ENCODE measurements around the gene OLIG1.

The OLIG1 gene

DNA sequence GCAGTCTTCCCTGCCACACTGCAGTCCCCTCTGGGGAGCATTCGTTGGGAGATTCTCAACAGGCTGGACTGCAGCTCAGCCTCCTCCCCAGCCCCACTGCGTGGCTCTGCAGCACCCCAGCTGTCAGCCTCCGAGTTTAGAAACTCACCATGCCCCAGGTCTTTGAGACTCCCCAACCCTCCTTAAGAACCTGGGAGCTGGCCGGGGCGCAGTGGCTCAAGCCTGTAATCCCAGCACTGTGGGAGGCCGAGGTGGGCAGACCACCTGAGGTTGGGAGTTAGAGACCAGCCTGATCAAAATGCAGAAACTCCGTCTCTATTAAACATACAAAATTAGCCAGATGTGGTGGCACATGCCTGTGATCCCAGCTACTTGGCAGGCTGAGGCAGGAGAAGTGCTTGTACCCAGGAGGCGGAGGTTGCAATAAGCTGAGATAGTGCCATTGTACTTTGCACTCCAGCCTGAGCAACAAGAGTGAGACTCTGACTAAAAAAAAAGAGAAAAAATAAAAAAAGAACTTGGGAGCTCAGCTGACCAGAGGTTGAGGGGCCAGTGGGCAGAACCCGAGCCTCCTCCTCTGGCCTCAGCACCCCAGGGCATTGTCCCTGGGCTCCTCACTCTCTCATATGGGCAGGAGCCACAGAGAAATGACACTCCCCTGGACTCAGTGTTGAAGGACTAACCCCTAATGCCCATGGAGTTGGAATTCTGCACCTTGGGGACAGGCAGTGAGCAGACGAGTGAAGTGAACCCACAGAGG lies 38.6 kb upstream of the OLIG1 start:
- DNase-seq = no peak

DNA sequence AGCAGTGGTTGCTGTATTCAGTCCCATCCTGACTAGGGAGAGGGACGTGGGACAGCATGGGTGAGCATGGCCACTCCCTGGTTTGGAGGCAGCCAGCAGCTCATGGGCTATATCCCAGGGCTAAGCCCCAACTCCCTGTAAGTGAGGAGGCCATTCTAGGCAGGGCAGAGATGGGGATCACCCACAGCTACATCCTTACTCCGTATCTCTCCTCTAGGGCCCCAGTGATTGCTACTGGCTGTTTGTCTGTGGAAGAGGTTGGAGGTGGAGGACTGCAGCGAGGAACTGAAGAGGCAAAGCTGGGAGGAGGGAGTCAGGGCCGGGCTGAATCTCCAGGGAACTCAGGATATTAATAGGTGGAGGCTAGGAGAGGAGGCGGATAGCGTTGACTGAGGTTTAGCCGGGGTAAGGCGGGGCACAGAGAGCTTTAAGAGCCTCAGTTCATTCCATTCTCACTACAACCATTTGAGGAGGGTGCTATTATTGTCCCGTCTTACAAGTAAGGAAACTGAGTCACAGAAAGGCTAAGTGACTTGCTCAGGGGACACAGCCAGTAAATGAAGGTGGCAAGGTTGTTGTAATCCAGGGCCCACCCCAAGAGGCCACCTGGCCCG lies 37.4 kb upstream of the OLIG1 start:
- DNase-seq = no peak

DNA sequence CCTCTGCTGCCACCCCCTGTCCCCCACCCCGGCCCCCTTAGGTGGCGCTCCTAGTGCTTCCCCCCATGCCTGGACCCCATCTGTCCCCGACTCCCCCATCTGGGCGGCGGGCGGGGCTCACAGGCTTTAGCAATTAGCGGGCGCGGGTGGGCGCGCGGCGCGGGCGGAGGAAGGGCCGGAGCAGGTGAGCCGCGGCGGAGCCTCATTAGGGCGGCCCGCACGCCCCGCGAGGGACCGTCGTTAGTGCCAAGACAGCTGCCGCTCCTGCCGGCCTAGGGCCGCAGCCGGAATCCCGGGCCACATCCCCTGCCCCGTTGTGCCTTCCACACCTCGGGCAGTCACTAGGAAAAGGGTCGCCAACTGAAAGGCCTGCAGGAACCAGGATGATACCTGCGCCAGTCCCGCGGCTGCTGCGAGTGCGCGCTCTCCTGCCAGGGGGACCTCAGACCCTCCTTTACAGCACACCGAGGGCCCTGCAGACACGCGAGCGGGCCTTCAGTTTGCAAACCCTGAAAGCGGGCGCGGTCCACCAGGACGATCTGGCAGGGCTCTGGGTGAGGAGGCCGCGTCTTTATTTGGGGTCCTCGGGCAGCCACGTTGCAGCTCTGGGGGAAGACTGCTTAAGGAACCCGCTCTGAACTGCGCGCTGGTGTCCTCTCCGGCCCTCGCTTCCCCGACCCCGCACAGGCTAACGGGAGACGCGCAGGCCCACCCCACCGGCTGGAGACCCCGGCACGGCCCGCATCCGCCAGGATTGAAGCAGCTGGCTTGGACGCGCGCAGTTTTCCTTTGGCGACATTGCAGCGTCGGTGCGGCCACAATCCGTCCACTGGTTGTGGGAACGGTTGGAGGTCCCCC lies 36.6 kb upstream of the OLIG1 start:
- DNase-seq = no peak

DNA sequence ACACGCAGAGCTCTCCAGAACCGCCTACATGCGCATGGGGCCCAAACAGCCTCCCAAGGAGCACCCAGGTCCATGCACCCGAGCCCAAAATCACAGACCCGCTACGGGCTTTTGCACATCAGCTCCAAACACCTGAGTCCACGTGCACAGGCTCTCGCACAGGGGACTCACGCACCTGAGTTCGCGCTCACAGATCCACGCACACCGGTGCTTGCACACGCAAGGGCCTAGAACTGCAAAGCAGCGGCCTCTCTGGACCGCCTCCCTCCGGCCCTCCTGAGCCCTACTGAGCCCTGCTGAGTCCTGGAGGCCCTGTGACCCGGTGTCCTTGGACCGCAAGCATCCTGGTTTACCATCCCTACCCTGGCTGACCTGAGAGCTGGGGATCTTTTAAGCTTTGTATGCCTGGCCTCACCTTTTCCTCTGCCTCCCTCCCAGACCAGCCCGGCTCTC lies 36.0 kb upstream of the OLIG1 start:
- DNase-seq = no peak

DNA sequence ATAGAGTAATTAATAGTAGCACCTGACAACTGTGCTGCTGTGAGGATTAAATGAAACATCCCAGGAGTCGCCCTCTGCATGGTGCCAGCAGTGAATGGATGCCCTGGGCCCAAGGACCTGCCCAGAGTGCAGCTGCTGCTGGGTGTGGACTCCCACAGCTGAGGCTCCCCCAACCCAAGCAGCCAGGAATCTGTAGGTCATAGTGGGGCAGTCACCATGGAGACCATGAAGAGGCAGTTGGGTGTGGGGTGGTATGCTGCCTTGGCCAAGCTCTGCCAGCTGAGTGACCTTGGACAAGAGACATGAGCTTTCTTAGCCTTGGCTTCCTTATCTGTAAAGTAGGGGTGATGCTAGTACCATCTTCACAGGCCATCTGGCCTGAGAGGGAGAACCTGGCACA lies 34.8 kb upstream of the OLIG1 start:
- DNase-seq = no peak

DNA sequence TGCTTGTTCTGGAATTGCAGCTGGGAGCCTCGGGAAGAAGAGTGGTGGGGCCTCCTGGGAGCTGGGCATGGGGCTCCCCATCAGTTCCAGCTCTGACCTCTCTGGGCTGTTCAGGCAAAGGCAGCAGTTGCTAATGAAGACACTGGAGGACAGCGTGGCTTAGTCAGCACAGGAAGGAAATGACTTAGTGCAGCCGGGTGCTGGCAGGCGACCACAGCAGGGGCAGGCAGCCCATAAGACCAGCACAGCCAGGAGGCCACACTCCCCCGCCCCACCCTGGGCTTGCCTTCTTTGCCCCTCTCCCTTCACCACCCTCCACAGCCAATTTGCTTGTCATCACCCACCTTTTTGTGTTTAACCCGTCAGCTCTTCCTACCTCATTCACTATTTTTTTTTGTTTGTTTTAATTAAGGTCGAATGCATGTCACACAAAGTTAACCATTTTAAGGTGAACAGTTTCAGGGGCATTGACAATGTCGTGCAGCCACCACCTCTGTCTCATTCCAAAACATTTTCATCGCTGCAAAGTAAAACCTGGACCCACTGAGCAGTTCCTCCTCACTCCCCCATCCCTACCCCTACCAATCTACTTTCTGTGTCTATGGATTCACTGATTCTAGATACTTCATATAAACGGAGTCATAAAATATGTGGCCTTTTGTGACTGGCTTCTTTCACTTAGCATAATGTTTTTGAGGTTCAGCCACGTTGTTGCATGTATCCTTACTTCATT lies 33.3 kb upstream of the OLIG1 start:
- DNase-seq = no peak

DNA sequence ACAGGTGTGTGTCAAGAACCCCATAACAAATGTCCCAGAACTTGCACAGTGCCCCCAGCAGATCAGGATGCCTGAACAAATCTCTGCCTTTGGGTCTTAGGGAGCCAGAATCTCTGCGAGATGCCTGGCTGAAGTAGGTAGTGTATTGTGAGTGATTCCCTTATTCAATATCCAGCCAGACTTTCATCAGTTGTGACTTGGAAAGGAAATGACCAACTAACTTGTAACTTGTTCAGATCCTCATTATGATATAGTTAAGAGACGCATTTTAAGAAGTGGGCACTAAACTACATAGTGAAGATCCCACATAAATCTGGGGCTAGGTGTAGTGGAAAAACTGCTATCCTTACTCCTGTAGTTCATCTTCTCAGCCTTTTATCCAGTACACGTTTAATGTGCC lies 32.4 kb upstream of the OLIG1 start:
- no peak for DNase-seq

DNA sequence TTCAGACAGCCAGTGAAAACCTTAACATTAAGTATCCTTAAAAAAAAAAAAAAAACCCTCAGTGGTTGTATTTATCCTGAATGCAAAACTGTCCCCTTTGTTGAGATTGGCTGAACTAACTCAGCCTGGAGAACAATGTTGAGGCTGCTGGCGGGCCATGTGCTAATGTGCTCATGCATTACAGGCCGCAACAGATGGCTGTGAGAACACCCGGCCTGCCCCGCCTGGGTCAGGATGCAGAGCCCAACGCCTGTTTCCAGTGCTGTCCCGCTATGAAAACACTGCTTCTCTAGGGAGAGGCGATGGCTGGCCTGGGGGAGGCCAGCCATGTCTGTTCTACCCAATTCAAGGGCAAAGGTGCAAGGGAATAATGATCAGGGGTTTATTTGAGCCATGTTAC lies 30.4 kb upstream of the OLIG1 start:
- no peak for DNase-seq

DNA sequence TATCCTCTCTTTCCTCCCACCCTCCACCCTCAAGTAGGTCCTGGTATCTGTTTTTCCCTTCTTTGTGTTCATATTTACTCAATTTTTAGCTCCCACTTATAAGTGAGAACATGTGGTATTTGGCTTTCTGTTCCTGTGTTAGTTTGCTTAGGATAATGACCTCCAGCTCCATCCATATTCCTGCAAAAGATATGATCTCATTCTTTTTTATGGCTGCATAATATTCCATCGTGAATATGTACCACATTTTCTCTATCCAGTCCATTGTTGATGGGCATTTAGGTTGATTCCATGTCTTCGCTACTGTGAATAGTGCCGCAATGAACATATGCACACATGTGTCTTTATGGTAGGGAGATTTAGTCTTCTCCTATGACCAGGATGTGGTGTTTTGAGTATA lies 29.7 kb upstream of the OLIG1 start:
- DNase-seq = no peak

DNA sequence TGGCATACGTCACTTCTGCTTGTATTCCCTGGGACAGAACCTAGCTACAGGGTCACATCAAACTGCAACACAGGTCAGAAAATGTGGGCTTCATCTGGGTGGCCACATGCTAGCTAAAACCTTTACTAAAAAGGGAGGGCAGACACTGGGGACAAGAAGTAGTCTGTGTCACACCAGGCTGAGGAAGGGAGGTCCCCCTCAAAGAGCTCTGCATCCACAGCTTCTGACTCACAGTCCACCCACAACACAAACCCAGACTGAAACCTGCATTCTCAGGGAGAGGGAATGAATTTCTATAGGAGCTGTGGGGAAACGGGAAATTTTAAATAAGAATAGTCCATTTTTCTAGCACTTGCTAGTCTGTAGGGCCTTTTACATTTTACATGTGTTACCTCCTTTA lies 28.0 kb upstream of the OLIG1 start:
- DNase-seq = no peak

DNA sequence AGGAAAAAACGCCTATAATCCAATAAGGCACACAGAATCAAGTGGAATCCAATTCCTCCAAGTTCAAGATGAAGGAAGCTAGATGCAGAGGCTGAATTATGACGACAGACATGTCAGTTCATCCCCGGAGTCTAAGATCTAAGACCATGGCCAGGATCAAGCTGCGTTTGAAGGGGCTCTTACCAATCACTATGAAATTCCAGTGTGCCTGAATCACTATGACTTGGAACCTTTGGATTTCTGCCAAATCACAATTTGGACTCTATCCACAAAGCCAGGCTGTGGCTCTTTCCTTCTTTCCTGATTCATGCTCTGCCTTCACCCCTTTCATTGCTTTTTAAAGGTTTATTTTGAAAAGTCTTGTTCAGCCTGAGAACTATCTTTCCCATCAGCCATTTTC lies 27.1 kb upstream of the OLIG1 start:
- DNase-seq = no peak

DNA sequence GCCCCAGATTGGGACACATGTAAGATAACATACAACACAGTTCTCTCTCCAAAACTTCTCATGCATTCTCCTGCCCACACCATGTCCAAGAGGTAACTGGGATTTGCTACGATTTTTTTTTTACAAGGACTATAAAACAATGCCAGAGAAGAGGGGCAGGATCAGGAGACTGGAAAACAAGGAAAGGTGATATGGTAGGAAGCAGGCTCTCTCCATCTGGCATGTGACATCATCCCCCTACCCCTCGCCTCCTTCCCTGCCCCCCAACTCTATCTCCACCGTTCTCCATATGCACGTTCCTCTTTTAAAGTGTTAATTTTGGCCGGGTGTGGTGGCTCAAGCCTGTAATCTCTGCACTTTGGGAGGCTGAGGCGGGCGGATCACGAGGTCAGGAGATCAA lies 23.5 kb upstream of the OLIG1 start:
- no peak for DNase-seq

DNA sequence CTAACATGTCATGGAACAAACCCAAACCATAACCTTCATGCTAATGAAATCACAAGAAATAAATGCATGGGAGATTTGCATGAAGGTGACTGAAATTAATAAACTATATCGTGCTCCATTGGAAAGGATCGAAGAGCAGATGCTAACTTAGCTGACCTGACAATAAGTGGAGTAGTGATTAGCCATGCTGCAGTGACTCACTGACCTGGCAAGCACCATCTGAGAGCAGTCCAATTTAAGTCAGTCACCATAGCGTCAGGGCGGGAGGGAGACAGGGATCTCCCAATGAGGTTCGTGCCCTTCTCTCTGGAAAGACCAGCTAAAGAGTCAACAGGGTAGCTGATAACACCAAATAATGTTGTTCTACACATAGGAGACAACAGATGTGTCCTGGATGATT lies 22.7 kb upstream of the OLIG1 start:
- DNase-seq = no peak

DNA sequence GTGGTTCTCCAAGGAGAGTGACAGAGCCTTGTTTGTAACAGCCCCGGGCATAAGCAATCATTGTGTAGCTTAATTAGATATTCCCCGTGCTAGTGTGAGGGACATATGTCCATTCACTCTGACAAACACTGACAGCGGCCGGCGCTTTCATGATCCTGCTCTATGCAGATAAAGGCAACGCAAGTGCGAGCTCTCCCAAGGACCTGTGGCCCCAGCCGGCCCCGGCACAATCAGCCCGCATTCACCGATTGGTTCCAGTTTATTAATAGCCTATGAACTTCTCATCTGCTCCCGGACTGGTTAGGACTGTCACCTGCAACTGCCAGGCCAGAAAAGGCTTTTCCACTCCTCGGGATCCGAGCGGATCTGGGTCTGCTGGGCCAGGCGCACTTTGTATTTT lies 18.0 kb upstream of the OLIG1 start:
- no peak for DNase-seq

DNA sequence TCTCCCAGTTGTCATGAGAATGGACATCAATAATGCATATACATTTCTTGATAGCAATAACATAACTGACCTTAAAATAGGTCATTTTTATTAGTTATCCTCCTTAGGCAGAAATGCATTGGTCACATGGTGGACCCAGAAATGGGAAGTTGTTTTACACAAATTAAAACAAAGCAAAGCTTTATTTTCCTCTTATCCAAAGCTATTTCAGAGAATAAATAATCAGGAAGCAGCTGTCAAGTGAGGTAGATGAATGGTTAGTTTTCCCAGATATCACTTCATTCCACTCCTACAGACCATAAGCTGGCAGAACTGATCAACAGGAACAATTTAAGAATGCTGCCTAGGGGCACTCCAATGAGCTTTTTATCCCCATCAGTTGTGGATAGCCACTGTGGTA lies 16.0 kb upstream of the OLIG1 start:
- DNase-seq = no peak

DNA sequence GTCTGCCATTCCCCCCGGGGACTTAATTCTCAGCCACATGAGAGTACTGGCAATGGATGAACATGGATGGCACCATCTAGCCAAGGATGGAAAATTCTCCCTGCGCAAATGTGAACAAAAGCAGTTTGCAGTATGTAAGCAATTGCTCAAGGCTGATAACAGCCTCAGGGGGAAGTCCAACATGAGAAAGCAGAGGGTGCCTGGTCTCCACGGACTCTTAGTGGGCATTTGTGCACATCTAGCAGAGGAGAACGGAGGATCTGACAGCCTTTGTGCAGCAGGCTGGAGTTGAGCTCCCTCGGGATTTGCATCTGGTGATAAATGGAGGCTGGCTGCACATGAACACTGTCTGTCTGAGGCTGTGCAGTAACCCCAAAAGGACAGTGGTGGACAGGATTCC lies 13.9 kb upstream of the OLIG1 start:
- DNase-seq = no peak

DNA sequence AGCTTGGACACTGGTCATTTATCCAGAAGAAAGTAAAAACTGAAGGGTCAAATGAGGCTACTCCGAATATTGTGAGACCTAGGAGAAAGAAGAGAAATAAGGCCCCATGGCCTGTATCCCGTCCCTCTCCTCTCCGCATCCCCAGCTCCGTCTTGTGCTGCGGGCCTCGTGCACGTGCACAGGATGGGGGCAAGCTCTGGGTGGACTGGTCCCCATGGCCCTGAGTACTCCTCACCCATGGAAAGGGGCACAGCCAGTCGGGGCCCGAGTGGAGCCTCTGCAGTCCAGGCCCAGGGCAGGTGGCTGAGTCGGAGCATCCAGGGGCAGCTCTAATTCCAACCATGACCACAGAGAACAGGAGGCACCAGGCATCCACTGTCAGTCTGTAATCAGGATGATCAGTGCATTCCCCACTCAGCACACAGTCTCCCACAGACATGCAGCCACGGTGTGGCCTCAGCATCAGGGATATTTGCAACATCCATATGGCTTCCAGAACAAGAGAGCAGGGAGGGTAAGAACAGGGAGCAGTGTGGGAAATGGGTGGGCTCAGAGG lies 12.5 kb upstream of the OLIG1 start:
- DNase-seq = no peak

DNA sequence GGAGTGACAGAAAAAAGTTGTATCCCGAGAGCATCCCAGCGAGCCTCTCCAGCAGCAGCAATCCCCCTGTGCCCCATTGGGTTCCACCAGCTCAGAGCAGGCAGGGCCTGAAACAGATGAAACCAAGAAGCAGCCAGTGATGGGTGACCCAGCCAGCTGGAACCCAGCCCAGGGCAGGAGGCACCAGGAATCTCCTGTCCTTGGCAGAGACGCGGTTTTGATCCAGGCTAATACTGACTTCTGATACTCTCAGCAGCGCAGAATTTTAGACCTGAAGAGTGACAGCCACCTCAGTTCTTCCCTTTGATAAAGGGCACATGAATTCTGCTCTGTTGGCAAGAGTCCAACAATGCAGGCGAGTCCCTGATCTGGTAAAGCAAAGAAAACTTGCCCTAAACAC lies 11.4 kb upstream of the OLIG1 start:
- no peak for DNase-seq

DNA sequence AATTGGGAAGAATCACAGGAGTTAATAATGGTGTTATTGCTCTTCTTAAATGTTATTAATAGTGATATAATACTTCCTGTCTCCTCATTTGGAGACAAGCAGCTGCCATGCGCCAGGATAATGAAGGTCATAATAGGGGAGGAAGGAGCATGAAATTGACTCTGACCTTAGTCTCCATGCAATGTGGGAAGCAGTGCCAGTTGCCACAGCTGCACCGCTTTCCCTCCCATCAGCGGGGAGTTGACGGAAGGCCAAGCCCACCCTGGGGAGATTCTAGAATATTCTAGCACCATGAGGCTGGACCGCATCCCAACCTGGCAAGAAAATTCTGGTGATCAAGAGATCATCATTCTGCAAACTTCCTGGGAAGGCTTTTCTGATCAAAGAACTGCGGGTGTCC lies 11.0 kb upstream of the OLIG1 start:
- no peak for DNase-seq

DNA sequence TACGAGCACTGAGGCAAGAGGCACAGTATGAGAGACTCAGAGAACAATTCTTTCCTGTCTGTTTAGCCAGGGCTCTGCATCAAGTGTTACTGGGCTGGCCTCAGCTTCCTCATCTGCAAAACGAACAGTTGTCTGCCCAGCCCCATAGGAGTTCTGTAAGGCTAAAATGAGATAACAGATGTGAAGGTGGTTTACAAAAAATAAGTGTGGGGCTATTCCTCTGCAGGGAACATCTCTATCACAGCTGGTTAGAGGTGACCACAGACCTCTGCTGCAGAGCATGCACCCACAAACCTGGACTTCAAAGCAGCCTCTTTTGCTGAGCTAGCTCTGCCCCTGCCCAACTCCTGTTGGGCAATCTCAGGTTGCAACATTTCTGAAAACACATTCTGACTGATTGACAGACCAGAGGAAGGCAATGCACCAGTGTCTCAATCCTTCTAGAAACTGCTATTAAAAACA lies 10.5 kb upstream of the OLIG1 start:
- DNase-seq = no peak

DNA sequence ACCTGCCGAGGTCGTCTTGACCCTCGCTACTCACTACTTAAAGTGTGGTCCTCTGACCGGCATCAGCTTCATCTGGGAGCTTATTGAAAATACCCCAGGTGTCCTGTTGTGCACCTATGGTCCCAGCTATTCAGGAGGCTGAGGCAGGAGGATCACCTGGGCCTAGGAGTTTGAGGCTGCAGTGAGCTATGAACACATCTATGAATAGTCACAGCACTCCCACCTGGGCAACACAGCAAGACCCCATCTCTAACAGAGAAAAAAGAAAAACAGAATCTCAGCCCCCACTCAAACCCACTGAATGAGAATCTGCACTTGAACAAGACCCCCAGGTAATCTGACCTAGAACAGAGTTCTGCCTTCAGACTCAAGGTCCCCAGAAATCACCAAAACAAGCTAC lies 8.7 kb upstream of the OLIG1 start:
- no peak for DNase-seq

DNA sequence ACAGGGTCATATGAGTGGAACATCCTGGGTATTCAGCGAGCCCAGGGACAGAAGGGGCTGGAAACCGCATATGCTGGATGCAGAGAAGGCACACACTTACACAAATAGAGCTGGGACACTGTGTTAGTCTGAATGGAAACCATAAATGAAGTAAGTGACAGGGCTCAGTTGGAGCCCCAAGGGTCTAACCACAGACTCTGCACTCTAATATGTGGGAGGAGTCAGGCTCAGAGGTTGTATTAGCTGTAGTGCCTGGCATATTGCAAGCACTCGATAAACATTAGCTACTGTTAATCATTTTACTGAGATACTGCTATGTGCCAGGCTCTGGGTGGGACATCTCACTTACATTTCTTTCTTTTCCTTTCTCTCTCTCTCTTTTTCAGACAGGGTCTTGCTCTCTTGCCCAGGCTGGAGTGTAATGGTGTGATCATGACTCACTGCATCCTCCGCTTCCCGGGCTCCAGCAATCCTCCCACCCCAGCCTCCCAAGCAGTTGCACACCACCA lies 6.5 kb upstream of the OLIG1 start:
- no peak for DNase-seq

Data from NCI-H2081 (cell line).